Fibroblast of lung (primary cell): Measurements from ENCODE around the gene RNF32.

ENCODE experiments used
- CTCF ChIP-seq, 2 donors: IDR thresholded peaks in 1 of 2; conservative IDR thresholded peaks in 1 of 2; 1 replicate in 1 of 2; 2 replicates in 1 of 2; pipeline ENCODE4 v1.5.1; 2011 to 2012; ENCODE audit warnings: low read length in 2 of 2, control low read depth in 1 of 2, inconsistent platforms in 1 of 2, low read depth in 1 of 2, mild to moderate bottlenecking in 1 of 2
- EZH2 ChIP-seq: IDR thresholded peaks from 2 replicates; pipeline ENCODE4 v1.5.1; 2012; ENCODE audit warnings: low read length, control low read depth, mild to moderate bottlenecking; ENCODE audit errors: missing control alignments

DNA sequence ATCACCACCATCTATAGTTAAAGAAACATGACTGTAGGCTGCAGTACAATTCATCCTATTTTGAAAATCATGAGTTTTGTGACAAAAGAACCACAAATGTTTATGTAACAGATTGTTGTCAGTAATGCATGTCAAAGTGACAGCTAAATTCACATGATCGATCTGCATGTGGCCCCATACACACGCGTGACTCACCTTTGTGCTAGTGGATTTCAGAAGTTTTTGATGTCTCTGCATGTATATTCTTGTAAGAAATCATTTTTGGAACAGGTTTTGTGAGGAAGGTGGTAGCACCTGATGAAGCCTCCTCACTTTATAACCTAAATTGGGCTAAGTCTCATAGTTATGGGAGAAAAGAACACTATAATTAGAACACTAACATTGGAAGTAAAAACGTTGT lies 17.1 kb downstream of the RNF32 start:
- no peak for TF ChIP-seq CTCF (conservative IDR thresholded peaks at IDR 0.05 in 1 of 2, IDR thresholded peaks at IDR 0.05 in 1 of 2; ENCODE audit: low read depth in 1 of 2, low read length in 2 of 2)
- no peak for TF ChIP-seq EZH2
